Right forelimb (tissue), 1 donor: ENCODE measurements around the gene TENT5A.

Source experiments
- DNase-seq: peaks from one replicate; pipeline ENCODE4 v3.0.0-alpha.2; 2018

Gene TENT5A

GRCh38 chr6:81700414-81700813 lies 52.1 kb downstream of the TENT5A start:
- DNase-seq, result no peak

- DNase-seq, result no peak
These were observed 54.9 kb downstream of the TENT5A start for GRCh38 chr6:81697559-81697958.

- DNase-seq, result no peak
These were observed 56.0 kb downstream of the TENT5A start for GRCh38 chr6:81696524-81696923.
